Panc1 (cell line): ENCODE measurements around the gene CSNK2A1. TPM values are rescaled to one million over a fixed set of nuclear protein-coding genes. Genes with fewer than 3 reads are reported as not detected.

Experiments
- ATAC-seq: fragments of 200-7000 bp; cut with Tn5 transposase; 2 replicates; pipeline ENCODE4 v1.9.1; 2020; ENCODE audit warnings: mild to moderate bottlenecking, moderate library complexity
- BruUV-seq: library from RNA; stranded (reverse); fragments of 400-500 nt; replicated peaks from 2 replicates; lab custom pipeline; 2021; lab: Mats Ljungman, UMichigan
- CTCF ChIA-PET: fragments of 300-600 bp; sonication (Branson Sonifier 250); formaldehyde crosslinking; loops from one replicate; lab custom pipeline; 2022; ENCODE audit warnings: antibody characterized with exemption; lab: Charles Lee
- POLR2A ChIA-PET: fragments of 300-600 bp; sonication (Branson Sonifier 250); formaldehyde crosslinking; loops from one replicate; lab custom pipeline; 2022; ENCODE audit warnings: antibody characterized with exemption; lab: Charles Lee
- DNase-seq: peaks from one replicate; pipeline ENCODE4 v3.0.0-alpha.2; 2010; ENCODE audit warnings: low read depth, low spot score
- H3K27ac ChIP-seq: 2 replicates; pipeline ENCODE4 v1.5.1; 2011; ENCODE audit warnings: mild to moderate bottlenecking, low read length, inconsistent platforms
- H3K27me3 ChIP-seq: fragments of 200-500 bp; sonication (Bioruptor generic); 2 replicates; pipeline ENCODE4 v1.6.0; 2014; ENCODE audit warnings: low read length, inconsistent platforms; ENCODE audit not compliant: control insufficient read depth, insufficient read depth
- H3K36me3 ChIP-seq: fragments of 200-500 bp; sonication (Bioruptor generic); 2 replicates; pipeline ENCODE4 v1.5.1; 2014; ENCODE audit warnings: inconsistent platforms, mild to moderate bottlenecking, low read length, moderate library complexity; ENCODE audit not compliant: control insufficient read depth, insufficient read depth
- H3K4me1 ChIP-seq: 2 replicates; pipeline ENCODE4 v1.5.1; 2011; ENCODE audit warnings: inconsistent platforms, mild to moderate bottlenecking, low read length, moderate library complexity; ENCODE audit not compliant: control insufficient read depth, insufficient read depth
- H3K4me3 ChIP-seq, 2 experiments: 2 replicates each; pipeline ENCODE4 v1.5.1; 2011 to 2012; ENCODE audit warnings: low read depth in 2 of 2, low read length in 2 of 2, mild to moderate bottlenecking in 2 of 2, inconsistent platforms in 1 of 2, moderate library complexity in 1 of 2
- H3K9me3 ChIP-seq: fragments of 200-500 bp; sonication (Bioruptor generic); 2 replicates; pipeline ENCODE4 v1.5.1; 2014; ENCODE audit warnings: low read depth, mild to moderate bottlenecking, inconsistent platforms, low read length, moderate library complexity; ENCODE audit not compliant: control insufficient read depth, insufficient read depth
- CTCF ChIP-seq: fragments of 450-650 bp; IDR thresholded peaks from 2 replicates; pipeline ENCODE4 v1.5.1; 2017; ENCODE audit warnings: mild to moderate bottlenecking
- POLR2AphosphoS5 ChIP-seq: IDR thresholded peaks from 2 replicates; pipeline ENCODE4 v1.6.1; 2012; ENCODE audit warnings: mild to moderate bottlenecking, low read depth, low read length, moderate library complexity
- SIN3A ChIP-seq: IDR thresholded peaks from 2 replicates; pipeline ENCODE4 v1.6.1; 2012; ENCODE audit warnings: low read depth, mild to moderate bottlenecking, low read length, moderate library complexity, borderline replicate concordance; ENCODE audit not compliant: insufficient read depth
- TCF7L2 ChIP-seq: IDR thresholded peaks from 2 replicates; pipeline ENCODE4 v1.6.1; 2011; ENCODE audit warnings: mild to moderate bottlenecking, low read depth, low read length, inconsistent platforms
- in situ Hi-C: cut with HindIII; loops from 2 replicates; pipeline ENCODE4 v1.10.0; 2016; ENCODE audit warnings: low sequenced_read_pairs, low pct_unique_long_range_greater_than_20kb
- intact Hi-C: fragments of 100-400 bp; cut with micrococcal nuclease; formaldehyde crosslinking; loops from one replicate; pipeline ENCODE4 v1.10.0; 2022; ENCODE audit not compliant: unreplicated experiment
- total RNA-seq: library from RNA; stranded (reverse); gene quantifications from one replicate; pipeline ENCODE4 v1.2.1, GENCODE V29; 2021; ENCODE audit not compliant: unreplicated experiment
- TF ChIP-seq, protein P1 (sequence below), 2 experiments: IDR thresholded peaks; 2 replicates each; pipeline ENCODE4 v1.6.1; 2011 to 2012; ENCODE audit warnings: low read depth in 2 of 2, control low read depth in 1 of 2, low read length in 1 of 2, mild to moderate bottlenecking in 1 of 2, moderate library complexity in 1 of 2; ENCODE audit not compliant: insufficient read depth in 1 of 2

The CSNK2A1 gene
- total RNA-seq, 1 experiment from 2014 or later: 191 TPM

DNA sequence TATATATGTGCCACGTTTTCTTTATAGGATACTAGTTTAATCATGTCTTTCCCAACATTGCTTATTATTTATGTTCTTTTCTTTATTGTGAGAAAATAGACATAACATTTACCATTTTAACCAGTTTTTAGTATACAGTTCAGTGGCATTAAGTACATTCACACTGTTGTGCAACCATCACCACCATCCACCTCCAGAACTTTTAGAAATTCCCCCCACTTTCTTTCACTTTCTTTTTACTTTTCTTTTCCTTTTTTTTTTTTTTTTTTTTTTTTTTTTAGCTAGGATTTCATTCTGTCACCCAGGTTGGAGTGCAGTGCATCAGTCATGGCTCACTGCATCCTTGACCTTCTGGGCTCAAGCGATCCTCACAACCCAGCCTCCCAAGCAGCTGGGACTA is 117.0 kb downstream of the CSNK2A1 start:
- CTCF ChIA-PET: no interaction called here
- no TSS peak for BruUV-seq

More for the DNA sequence above, 117.0 kb downstream of the CSNK2A1 start:
- in situ Hi-C loops: no loop called here
- H3K4me1 ChIP-seq: no peaks in the 10 kb centered on the region
- POLR2A ChIA-PET: no interaction called here
- intact Hi-C loops: no loop called here
- H3K27me3 ChIP-seq: no peaks in the 10 kb centered on the region
- no peak for DNase-seq
- TF ChIP-seq POLR2AphosphoS5 (no peak), SIN3A (no peak), CTCF (no peak), TCF7L2 (no peak)
- TF ChIP-seq, protein P1, sequence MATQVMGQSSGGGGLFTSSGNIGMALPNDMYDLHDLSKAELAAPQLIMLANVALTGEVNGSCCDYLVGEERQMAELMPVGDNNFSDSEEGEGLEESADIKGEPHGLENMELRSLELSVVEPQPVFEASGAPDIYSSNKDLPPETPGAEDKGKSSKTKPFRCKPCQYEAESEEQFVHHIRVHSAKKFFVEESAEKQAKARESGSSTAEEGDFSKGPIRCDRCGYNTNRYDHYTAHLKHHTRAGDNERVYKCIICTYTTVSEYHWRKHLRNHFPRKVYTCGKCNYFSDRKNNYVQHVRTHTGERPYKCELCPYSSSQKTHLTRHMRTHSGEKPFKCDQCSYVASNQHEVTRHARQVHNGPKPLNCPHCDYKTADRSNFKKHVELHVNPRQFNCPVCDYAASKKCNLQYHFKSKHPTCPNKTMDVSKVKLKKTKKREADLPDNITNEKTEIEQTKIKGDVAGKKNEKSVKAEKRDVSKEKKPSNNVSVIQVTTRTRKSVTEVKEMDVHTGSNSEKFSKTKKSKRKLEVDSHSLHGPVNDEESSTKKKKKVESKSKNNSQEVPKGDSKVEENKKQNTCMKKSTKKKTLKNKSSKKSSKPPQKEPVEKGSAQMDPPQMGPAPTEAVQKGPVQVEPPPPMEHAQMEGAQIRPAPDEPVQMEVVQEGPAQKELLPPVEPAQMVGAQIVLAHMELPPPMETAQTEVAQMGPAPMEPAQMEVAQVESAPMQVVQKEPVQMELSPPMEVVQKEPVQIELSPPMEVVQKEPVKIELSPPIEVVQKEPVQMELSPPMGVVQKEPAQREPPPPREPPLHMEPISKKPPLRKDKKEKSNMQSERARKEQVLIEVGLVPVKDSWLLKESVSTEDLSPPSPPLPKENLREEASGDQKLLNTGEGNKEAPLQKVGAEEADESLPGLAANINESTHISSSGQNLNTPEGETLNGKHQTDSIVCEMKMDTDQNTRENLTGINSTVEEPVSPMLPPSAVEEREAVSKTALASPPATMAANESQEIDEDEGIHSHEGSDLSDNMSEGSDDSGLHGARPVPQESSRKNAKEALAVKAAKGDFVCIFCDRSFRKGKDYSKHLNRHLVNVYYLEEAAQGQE (IDR thresholded peaks at IDR 0.05; ENCODE audit: insufficient read depth in 1 of 2, low read depth in 2 of 2, low read length in 1 of 2): no peak
- H3K27ac ChIP-seq: no peak overlapping the region
- no peak for ATAC-seq
- H3K4me3 ChIP-seq: no peak overlapping the region
- H3K9me3 ChIP-seq: no peaks in the 10 kb centered on the region
- peaks cover 3% of the 10 kb centered on the region; the same call in 1 of the 2 replicates for H3K36me3 ChIP-seq

Other genes starting within 250 kb of the CSNK2A1 start
- gene ZCCHC3, start 246.2 kb downstream of the CSNK2A1 start, total RNA-seq: 18.9 TPM
- gene SOX12, start 218.2 kb downstream of the CSNK2A1 start, total RNA-seq: 48.6 TPM
- gene NRSN2, start 196.7 kb downstream of the CSNK2A1 start, total RNA-seq: 44.9 TPM
- gene TRIB3, start 163.0 kb downstream of the CSNK2A1 start, total RNA-seq: 35.6 TPM
- 97.1 TPM for gene RBCK1, start 135.5 kb downstream of the CSNK2A1 start, total RNA-seq
- 42.1 TPM for gene TBC1D20, start 81.3 kb downstream of the CSNK2A1 start, total RNA-seq
- not detected for gene TCF15, start 66.5 kb upstream of the CSNK2A1 start, total RNA-seq
- gene SRXN1, start 109.4 kb upstream of the CSNK2A1 start, total RNA-seq: 34.5 TPM
- gene SCRT2, start 132.0 kb upstream of the CSNK2A1 start, total RNA-seq: not detected
- 6.4 TPM for gene SLC52A3, start 224.7 kb upstream of the CSNK2A1 start, total RNA-seq